Erythroblast (primary cell): ENCODE data around the gene EXOC6.

ENCODE experiments used
- DNase-seq, 2 experiments: peaks; one replicate each; lab custom pipeline; 2025; lab: John Stamatoyannopoulos, UW
- GATA1 ChIP-seq: IDR thresholded peaks from 2 replicates; pipeline ENCODE4 v1.6.1; 2011; ENCODE audit warnings: low read depth, mild to moderate bottlenecking, control low read depth, low read length, moderate library complexity
- POLR2A ChIP-seq: IDR thresholded peaks from 2 replicates; pipeline ENCODE4 v1.6.1; 2011; ENCODE audit warnings: mild to moderate bottlenecking, low read length

EXOC6 gene

DNA sequence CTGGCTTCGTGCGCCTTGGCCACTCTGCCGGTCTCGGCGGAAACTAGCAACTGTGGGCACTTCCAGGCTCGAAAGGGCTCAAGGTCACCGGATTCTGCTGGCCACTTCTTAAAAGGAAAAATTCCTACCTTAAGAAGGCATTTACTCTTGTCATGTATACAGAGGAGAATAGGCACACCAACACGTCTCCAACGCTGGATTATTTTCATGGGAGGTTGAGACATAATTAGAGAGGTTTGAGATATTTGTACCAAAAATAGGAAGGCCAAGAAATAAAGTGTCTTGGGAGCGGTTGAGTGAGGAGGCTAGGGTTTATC lies 220.9 kb downstream of the EXOC6 start:
- DNase-seq: no peak
- TF ChIP-seq POLR2A (no peak), GATA1 (no peak)

DNA sequence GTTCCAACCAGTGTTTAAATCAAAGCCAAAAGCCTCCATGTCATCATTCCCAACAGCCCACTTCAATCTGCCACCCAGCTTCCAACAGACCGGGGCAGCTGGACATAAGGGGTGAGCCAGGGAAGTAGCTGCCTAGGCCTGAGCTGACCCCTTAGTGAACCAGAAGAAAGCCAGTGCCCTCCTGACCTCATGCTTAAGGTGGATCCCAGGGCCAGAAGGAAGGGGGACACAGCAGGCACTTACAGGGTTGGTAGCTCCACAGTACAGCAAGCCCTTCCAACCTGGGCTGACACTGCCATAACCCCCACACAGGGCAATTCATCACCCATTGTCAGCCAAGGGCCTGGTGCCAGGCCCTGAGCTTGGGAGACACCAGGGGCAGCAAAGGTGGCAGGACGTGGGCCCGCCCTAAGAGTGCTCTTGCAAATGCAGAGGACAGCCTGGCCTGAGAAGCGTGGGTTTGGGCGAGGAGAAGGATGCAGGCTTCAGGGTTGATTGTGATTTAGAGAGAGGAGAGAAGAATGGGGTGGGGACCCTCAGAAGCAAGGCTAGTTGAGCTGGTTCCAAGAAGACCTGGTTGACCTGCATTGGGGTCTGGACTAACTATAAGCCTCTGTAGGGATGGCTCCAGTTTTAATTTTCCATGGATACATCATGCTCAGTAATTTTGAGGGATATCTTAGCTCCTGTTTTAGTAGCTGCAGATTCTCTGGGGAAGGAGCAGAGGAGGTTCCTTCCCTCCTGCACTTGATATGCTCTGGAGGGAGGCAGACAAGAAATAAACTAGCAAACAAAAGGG lies 222.3 kb downstream of the EXOC6 start:
- no peak for DNase-seq
- TF ChIP-seq GATA1 (no peak), POLR2A (no peak)

DNA sequence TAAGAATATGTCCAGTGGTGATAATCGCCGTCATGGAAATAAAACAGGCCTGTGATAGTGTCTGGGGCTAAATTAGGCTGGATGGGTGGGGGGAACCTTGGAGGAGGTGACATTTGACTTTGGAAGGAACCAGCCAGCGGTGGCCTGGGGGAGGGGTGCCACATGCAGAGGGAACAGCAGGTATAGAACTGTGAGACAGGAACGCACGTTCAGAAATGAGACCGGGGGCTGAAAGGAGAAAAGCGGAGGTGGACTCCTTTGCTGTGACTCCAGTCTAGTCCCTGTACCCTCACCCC lies 222.8 kb downstream of the EXOC6 start:
- TF ChIP-seq GATA1: no peak
- no peak for TF ChIP-seq POLR2A

DNA sequence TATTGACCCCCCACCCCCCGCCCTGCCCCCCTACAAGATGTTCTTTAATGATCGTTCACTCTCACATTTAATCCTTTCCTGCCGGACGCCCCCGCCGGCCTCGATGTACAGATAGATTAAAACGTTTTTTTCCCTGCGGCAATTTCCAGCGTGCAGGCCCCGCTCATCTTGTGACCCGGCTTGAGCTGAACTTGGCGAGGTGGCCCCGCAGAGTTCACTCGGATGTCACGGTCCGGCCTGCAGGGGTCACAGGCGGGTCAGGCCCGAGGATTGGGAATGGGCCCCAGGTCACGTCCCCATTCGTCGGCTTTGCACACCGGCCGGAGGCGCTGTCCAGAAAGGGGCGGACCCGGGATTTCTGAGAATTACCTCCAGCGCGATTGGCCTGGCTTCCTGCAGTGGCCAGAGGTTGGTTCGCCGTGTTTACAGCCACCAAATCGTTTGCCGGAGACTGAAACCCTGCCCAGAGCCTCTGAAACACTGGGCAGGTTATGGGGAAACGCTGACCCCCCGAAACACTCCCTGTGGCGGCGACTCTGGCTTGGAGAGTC lies 223.4 kb downstream of the EXOC6 start:
- TF ChIP-seq POLR2A: no peak
- TF ChIP-seq GATA1: no peak

More for the DNA sequence above, 222.8 kb downstream of the EXOC6 start:
- DNase-seq: no peak

DNA sequence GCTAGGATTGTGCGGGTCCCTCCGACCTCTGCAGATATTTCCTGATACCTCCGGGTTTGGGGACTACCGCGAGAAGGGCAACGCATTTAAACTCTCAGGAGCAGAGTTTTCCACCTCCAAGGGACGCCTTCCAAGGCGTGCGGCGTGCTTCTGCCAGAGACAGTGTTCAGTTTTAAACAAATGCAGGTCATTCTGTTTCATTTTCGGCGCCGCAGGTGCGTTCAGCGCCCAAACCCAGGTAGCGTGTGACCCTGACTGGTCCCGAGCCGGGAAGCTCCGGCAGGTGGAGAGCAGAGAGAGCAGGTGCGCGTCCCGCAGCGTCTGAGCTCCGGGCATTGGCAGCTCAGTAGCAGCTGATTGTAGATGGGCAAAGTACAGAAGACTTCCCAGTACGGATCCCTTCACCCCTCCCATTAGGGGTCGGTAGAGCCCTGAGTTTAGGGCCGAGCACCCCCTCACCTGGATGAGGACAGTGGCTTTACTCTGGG lies 223.9 kb downstream of the EXOC6 start:
- DNase-seq: no peak
- TF ChIP-seq POLR2A (no peak), GATA1 (no peak)

More for the DNA sequence above, 223.4 kb downstream of the EXOC6 start:
- DNase-seq: peak; percentile 20 to 41

DNA sequence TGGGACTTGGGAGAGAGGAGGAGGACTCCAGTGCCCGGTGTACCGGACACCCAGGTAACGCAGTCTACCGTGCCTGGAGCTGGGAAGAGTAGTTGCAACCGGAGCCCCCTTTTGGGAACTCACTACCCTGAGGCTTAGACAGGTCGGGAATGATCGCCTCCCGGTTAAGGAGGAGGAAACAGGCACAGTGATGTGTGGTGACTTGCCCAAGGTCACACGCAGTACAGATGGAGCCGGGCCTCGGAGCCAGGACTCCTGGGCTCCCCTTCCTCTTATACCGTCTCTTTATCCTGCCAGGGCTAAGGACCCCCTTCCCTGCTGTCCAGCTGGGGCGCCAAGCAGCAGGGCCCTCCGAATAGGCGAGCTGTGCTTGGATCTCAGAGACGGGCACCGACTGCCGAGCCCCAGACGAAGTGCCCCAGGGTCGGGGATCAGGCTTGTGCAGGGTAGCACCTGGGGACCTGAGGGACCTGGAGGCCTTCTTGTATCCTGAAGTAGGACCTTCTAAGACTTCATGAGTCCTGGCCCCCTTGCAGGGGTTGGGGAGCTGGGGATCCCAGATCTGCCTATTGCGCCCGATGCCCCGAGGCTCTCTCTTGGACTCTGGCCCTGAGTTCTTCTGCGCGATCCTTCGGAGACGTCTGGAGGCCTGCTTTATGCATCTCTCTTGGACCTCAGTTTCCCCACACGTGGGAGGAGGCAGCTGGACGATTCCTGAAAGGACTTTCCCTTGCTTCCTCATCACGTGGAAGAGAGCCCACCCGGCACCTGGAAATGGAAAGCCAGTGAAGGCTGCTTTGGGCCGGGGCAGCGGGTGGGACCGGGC lies 224.6 kb downstream of the EXOC6 start:
- DNase-seq: no peak
- TF ChIP-seq POLR2A (no peak), GATA1 (no peak)

DNA sequence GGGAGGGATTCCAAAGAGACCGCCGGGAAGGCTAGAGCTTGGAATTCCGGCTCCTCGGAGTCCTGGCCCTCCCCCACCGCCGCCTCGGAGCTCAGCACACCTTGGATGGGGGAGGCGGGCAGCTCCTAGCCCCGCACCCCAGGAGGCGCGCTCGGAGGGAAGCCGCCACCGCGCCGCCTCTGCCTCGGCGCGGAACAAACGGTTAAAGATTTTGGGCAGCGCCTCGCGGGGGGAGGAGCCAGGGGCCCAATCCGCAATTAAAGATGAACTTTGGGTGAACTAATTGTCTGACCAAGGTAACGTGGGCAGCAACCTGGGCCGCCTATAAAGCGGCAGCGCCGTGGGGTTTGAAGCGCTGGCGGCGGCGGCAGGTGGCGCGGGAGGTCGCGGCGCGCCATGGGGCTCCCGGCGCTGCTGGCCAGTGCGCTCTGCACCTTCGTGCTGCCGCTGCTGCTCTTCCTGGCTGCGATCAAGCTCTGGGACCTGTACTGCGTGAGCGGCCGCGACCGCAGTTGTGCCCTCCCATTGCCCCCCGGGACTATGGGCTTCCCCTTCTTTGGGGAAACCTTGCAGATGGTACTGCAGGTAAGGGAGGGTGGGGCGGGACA lies 225.3 kb downstream of the EXOC6 start, which contains the start of gene CYP26A1:
CYP26A1 (plus strand) TSS at position 355 of the 608 bp plus-strand sequence; CDS start at position 397, 42 bp downstream.
- DNase-seq: peak; percentile 30 to 32
- no peak for TF ChIP-seq GATA1
- no peak for TF ChIP-seq POLR2A

DNA sequence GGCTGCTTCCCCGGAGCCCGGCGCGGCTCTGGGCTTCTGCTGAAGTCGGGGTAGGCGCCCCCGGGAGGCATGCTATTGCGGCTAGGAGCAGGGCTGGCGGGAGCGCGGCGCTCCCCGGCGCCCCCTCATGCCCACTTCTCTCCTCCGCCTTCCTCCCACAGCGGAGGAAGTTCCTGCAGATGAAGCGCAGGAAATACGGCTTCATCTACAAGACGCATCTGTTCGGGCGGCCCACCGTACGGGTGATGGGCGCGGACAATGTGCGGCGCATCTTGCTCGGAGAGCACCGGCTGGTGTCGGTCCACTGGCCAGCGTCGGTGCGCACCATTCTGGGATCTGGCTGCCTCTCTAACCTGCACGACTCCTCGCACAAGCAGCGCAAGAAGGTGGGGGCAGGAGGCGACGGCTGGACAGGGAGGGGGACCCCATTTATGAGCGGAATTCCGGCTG lies 225.9 kb downstream of the EXOC6 start:
- peak; percentile 32 to 34 for DNase-seq
- TF ChIP-seq POLR2A: no peak
- TF ChIP-seq GATA1: no peak

DNA sequence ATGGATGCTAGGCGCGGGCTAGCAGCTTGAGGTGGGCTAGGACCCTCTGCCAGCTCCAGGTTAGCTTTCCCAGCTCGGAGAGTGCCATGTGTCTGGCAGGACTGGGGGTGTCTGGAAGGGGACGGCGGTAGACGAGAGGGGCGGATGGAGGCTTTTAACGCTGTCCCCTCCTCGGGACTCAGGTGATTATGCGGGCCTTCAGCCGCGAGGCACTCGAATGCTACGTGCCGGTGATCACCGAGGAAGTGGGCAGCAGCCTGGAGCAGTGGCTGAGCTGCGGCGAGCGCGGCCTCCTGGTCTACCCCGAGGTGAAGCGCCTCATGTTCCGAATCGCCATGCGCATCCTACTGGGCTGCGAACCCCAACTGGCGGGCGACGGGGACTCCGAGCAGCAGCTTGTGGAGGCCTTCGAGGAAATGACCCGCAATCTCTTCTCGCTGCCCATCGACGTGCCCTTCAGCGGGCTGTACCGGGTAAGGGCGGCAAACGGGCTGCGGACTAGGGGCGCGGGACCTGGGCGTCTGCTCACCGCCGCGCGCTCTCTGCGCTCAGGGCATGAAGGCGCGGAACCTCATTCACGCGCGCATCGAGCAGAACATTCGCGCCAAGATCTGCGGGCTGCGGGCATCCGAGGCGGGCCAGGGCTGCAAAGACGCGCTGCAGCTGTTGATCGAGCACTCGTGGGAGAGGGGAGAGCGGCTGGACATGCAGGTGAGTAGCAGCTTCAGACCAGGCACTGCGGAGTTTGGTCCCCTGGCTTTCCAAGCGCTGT lies 226.5 kb downstream of the EXOC6 start:
- DNase-seq: peak in 1 of 2 experiments; percentile 49

DNA sequence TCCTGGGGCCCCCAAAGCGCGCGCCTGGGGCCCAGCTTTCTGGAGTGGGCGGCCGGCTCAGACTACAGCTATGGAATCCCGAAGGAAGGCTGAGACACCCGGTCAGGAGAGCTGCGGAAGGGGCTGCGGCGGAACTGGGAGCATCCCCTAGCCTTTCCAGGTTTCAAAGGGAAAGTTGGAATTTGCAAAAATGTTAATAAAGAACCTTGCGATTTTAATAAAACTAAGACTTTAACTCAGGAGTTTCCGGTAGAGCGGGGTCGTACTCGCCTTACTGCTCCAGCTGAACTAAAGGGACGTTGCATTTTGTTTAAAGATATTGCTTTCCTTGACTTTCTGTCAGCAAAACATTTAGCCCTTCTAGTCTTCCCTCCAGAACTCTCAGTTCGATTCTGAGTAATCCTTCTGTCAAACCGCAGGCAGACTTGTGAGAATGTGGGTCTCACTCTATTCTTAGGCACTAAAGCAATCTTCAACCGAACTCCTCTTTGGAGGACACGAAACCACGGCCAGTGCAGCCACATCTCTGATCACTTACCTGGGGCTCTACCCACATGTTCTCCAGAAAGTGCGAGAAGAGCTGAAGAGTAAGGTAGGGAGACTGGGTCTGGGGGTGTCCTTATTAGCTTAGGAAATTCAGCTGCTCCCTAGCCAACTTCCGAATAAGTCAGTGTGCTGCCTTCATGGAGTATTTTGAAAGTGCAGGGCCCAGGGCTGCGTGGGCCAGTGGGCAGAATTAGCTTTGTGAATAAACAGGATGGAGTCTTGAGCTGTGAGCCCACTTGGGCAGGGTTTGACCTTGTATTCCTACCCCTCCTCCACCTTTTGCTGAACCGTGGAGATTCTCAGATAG lies 227.3 kb downstream of the EXOC6 start:
- DNase-seq: no peak
- TF ChIP-seq POLR2A: no peak

More for the DNA sequence above, 226.5 kb downstream of the EXOC6 start:
- TF ChIP-seq POLR2A (no peak), GATA1 (no peak)

DNA sequence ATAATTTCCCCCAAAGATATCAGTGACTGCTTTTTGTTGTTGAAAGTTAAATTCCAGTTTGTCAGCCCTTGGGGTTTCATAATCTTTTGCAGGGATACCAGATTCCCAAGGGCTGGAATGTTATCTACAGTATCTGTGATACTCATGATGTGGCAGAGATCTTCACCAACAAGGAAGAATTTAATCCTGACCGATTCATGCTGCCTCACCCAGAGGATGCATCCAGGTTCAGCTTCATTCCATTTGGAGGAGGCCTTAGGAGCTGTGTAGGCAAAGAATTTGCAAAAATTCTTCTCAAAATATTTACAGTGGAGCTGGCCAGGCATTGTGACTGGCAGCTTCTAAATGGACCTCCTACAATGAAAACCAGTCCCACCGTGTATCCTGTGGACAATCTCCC lies 228.6 kb downstream of the EXOC6 start:
- no peak for TF ChIP-seq GATA1
- DNase-seq: no peak

DNA sequence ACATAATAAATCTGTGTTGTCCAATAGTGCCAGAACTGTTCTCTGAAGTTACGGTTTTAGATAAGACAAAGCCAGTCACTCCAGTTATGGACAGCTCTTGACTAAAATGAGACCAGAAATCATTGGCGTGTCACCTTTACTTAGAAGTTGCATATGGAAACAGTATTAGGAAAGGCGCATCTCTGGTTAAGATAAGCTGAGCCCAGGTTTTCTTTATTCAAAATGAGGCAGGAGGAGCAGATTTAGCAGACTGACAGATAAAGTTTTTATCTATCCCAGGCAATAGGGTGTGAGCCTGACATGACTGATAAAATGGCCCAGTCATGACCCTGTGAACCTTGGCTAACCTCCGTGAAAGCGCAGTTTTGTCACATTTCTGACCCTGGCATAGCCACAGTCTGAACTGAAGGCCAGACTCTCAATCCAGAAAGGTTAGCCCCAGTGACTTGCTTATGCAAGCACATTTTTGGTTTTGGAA lies 229.6 kb downstream of the EXOC6 start:
- peak in 1 of 2 experiments; percentile 32 for DNase-seq
- TF ChIP-seq GATA1 (no peak), POLR2A (no peak)
